Esophagus muscularis mucosa (tissue), 4 donors: Measurements from ENCODE around the gene PRKD2. TPM values are rescaled to one million over a fixed set of nuclear protein-coding genes. Genes with fewer than 3 reads are reported as not detected.

Source experiments
- DNase-seq: peaks from one replicate; pipeline ENCODE4 v3.0.0-alpha.2; 2017; ENCODE audit errors: extremely low spot score
- H3K27ac ChIP-seq, 4 donors: fragments of 200-600 bp; sonication (generic); replicated peaks in 1 of 4; 1 replicate in 3 of 4; 2 replicates in 1 of 4; pipeline ENCODE4 v1.5.1; 2016 to 2019; ENCODE audit warnings: mild to moderate bottlenecking in 1 of 4
- H3K27me3 ChIP-seq, 4 donors: fragments of 200-600 bp; sonication (generic); one replicate each; pipeline versions ENCODE4 v1.5.1 to v1.6.0; 2016 to 2019
- H3K36me3 ChIP-seq, 4 donors: fragments of 200-600 bp; sonication (generic); one replicate each; pipeline ENCODE4 v1.5.1; 2016 to 2019
- H3K4me1 ChIP-seq, 4 donors: fragments of 200-600 bp; sonication (generic); one replicate each; pipeline ENCODE4 v1.5.1; 2016 to 2019
- H3K4me3 ChIP-seq, 4 donors: fragments of 200-600 bp; sonication (generic); 1 replicate in 2 of 4; 2 replicates in 2 of 4; pipeline ENCODE4 v1.5.1; 2016 to 2019; ENCODE audit warnings: mild to moderate bottlenecking in 4 of 4, moderate library complexity in 1 of 4
- H3K9me3 ChIP-seq, 4 donors: fragments of 200-600 bp; sonication (generic); 1 replicate in 3 of 4; 2 replicates in 1 of 4; pipeline ENCODE4 v1.5.1; 2016 to 2019
- EP300 ChIP-seq: sonication (generic); formaldehyde crosslinking; IDR thresholded peaks from one replicate; pipeline ENCODE4 v1.6.1; 2017; ENCODE audit warnings: antibody characterized with exemption
- POLR2A ChIP-seq: fragments of 450-650 bp; IDR thresholded peaks from one replicate; pipeline ENCODE4 v1.6.1; 2017; ENCODE audit warnings: antibody characterized with exemption, moderate library complexity, mild to moderate bottlenecking, low read depth
- POLR2AphosphoS5 ChIP-seq, 2 donors: sonication (generic); formaldehyde crosslinking; IDR thresholded peaks; one replicate each; pipeline ENCODE4 v1.6.1; 2017; ENCODE audit warnings: antibody characterized with exemption in 2 of 2
- WGBS: methylation state at CpG from one replicate; pipeline ENCODE4 v1.1.5; 2018; 5-methylcytosine and 5-hydroxymethylcytosine counted together
- intact Hi-C: fragments of 100-400 bp; cut with DNase I; formaldehyde crosslinking; loops from one replicate; pipeline ENCODE4 v1.15.1; 2023
- total RNA-seq, 4 donors: library from RNA; depleted of rRNA; stranded (reverse); fragments of >200 nt; gene quantifications; one replicate each; pipeline versions ENCODE4 v1.1.0 to v1.2.1, GENCODE V29; 2016
- TF ChIP-seq, protein P1 (sequence below), 3 experiments: fragments of 200-600 bp in 2 of 3; fragments of 450-650 bp in 1 of 3; sonication (generic) in 2 of 3; IDR thresholded peaks; one replicate each; pipeline ENCODE4 v1.5.1; 2017 to 2019; ENCODE audit warnings: antibody characterized with exemption in 3 of 3, mild to moderate bottlenecking in 2 of 3, moderate library complexity in 1 of 3

PRKD2 gene
- total RNA-seq, 4 donors from 2014 or later: 12.8 to 33.3 (median 22.4) TPM

DNA sequence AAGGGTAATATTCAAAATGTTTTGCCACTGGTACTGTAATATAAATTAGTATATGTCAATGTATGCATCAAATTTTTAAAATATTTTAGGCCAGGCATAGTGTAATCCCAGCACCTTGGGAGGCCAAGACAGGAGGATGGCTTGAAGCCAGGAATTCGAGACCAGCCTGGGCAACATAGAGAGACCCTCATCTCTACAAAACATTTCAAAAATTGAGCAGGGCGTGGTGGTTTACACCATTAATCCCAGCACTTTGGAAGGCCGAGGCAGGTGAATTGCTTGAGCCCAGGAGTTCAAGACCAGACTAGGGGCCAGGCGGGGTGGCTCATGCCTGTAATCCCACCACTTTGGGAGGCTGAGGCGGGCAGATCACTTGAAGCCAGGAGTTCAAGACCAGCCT lies 43.4 kb upstream of the PRKD2 start:
- Histone ChIP-seq H3K27ac (peak overlapping the region; percentile 60 to 86 (median 73)), H3K36me3 (peaks cover 0 to 24% (median 20%) of the 10 kb centered on the region in 4 donors), H3K4me1 (peaks cover 4 to 49% (median 41%) of the 10 kb centered on the region in 4 donors), H3K4me3 (no peak overlapping the region), H3K9me3 (no peaks in the 10 kb centered on the region), H3K27me3 (no peaks in the 10 kb centered on the region)
- intact Hi-C loops: no loop called here
- TF ChIP-seq POLR2AphosphoS5 (IDR thresholded peaks at IDR 0.05): no peak
- TF ChIP-seq, protein P1, sequence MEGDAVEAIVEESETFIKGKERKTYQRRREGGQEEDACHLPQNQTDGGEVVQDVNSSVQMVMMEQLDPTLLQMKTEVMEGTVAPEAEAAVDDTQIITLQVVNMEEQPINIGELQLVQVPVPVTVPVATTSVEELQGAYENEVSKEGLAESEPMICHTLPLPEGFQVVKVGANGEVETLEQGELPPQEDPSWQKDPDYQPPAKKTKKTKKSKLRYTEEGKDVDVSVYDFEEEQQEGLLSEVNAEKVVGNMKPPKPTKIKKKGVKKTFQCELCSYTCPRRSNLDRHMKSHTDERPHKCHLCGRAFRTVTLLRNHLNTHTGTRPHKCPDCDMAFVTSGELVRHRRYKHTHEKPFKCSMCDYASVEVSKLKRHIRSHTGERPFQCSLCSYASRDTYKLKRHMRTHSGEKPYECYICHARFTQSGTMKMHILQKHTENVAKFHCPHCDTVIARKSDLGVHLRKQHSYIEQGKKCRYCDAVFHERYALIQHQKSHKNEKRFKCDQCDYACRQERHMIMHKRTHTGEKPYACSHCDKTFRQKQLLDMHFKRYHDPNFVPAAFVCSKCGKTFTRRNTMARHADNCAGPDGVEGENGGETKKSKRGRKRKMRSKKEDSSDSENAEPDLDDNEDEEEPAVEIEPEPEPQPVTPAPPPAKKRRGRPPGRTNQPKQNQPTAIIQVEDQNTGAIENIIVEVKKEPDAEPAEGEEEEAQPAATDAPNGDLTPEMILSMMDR (IDR thresholded peaks at IDR 0.05): no peak
- no peak for TF ChIP-seq POLR2A
- DNase-seq: no peak
- 90% methylated on average over 5 of the region's 5 CpGs for WGBS

- Histone ChIP-seq H3K4me1 (peaks cover 2 to 54% (median 46%) of the 10 kb centered on the region in 4 donors), H3K27ac (peak overlapping the region; percentile 60 to 86 (median 73)), H3K9me3 (no peaks in the 10 kb centered on the region), H3K4me3 (no peak overlapping the region), H3K36me3 (peaks cover 0 to 25% (median 20%) of the 10 kb centered on the region in 4 donors), H3K27me3 (no peaks in the 10 kb centered on the region)
- WGBS: 64% methylated on average over 7 of the region's 7 CpGs
- no peak for DNase-seq
- intact Hi-C loops: loop anchor here (10.0 kb wide), 1 partner anchor 235 kb away; no protein-coding TSS in a partner anchor
- TF ChIP-seq POLR2AphosphoS5 (IDR thresholded peaks at IDR 0.05) (peak; percentile 73 to 81), POLR2A (no peak)
Measured at GRCh38 chr19:46759817-46760333, 43.0 kb upstream of the PRKD2 start.

DNA sequence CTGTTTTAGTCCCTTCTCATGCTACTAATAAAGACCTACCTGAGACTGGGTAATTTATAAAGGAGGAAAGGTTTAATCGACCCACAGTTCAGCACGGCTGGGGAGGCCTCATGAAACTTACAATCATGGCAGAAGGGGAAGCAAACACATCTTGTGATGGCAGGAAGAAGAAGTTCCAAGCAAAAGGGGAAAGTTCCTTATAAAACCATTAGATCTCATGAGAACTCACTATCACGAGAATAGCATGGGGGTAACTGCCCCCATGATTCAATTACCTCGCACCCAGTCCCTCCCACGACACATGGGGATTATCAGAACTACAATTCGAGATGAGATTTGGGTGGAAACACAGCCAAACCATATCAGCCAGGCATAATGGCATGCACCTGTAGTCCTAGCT lies 42.3 kb upstream of the PRKD2 start:
- Histone ChIP-seq H3K36me3 (peaks cover 0 to 25% (median 20%) of the 10 kb centered on the region in 4 donors), H3K4me1 (peaks cover 0 to 60% (median 50%) of the 10 kb centered on the region in 4 donors), H3K4me3 (no peak overlapping the region), H3K27ac (peak overlapping the region; percentile 60 to 86 (median 72)), H3K9me3 (no peaks in the 10 kb centered on the region), H3K27me3 (no peaks in the 10 kb centered on the region)
- TF ChIP-seq, protein P1 (IDR thresholded peaks at IDR 0.05): no peak
- TF ChIP-seq EP300 (no peak), POLR2A (no peak), POLR2AphosphoS5 (IDR thresholded peaks at IDR 0.05) (no peak)
- DNase-seq: no peak
- WGBS: 79% methylated on average over 6 of the region's 6 CpGs
- intact Hi-C loops: loop anchor here (10.0 kb wide), 1 partner anchor 236 kb away; no protein-coding TSS in a partner anchor

DNA sequence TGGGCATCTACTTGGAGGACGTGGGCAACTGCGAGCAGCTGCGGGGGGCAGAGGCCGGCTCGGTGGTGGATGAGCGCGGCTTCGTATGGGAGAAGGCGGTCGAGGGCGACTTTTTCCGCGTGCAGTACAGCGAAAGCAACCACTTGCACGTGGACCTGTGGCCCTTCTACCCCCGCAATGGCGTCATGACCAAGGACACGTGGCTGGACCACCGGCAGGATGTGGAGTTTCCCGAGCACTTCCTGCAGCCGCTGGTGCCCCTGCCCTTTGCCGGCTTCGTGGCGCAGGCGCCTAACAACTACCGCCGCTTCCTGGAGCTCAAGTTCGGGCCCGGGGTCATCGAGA lies 39.6 kb upstream of the PRKD2 start:
- H3K9me3 ChIP-seq: no peaks in the 10 kb centered on the region
- H3K4me3 ChIP-seq: no peak overlapping the region
- intact Hi-C loops: loop anchor here (2.0 to 10.0 kb wide), 2 partner anchors 84 to 238 kb away; no protein-coding TSS in a partner anchor
- no peak for TF ChIP-seq POLR2AphosphoS5 (IDR thresholded peaks at IDR 0.05)
- TF ChIP-seq, protein P1 (IDR thresholded peaks at IDR 0.05): no peak
- no peak for TF ChIP-seq EP300
- no peak for TF ChIP-seq POLR2A
- no peaks in the 10 kb centered on the region for H3K27me3 ChIP-seq
- H3K27ac ChIP-seq: no peak overlapping the region
- 76% methylated on average over 22 of the region's 30 CpGs for WGBS
- no peak for DNase-seq
- peaks cover 0 to 37% (median 33%) of the 10 kb centered on the region in 4 donors for H3K36me3 ChIP-seq
- peaks cover 0 to 57% (median 54%) of the 10 kb centered on the region in 4 donors for H3K4me1 ChIP-seq

DNA sequence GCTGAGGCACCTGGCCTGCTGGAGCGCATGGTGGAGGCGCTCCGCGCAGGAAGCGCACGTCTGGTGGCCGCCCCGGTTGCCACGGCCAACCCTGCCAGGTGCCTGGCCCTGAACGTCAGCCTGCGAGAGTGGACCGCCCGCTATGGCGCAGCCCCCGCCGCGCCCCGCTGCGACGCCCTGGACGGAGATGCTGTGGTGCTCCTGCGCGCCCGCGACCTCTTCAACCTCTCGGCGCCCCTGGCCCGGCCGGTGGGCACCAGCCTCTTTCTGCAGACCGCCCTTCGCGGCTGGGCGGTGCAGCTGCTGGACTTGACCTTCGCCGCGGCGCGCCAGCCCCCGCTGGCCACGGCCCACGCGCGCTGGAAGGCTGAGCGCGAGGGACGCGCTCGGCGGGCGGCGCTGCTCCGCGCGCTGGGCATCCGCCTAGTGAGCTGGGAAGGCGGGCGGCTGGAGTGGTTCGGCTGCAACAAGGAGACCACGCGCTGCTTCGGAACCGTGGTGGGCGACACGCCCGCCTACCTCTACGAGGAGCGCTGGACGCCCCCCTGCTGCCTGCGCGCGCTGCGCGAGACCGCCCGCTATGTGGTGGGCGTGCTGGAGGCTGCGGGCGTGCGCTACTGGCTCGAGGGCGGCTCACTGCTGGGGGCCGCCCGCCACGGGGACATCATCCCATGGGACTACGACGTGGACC lies 39.1 kb upstream of the PRKD2 start:
- 92% methylated on average over 35 of the region's 86 CpGs for WGBS
- intact Hi-C loops: loop anchor here (2.0 to 10.0 kb wide), 2 partner anchors 85 to 239 kb away; no protein-coding TSS in a partner anchor
- TF ChIP-seq, protein P1 (IDR thresholded peaks at IDR 0.05): no peak
- DNase-seq: no peak
- no peaks in the 10 kb centered on the region for H3K27me3 ChIP-seq
- no peak overlapping the region for H3K4me3 ChIP-seq
- no peaks in the 10 kb centered on the region for H3K9me3 ChIP-seq
- peaks cover 0 to 57% (median 49%) of the 10 kb centered on the region in 4 donors for H3K4me1 ChIP-seq
- H3K36me3 ChIP-seq: peaks cover 0 to 41% (median 34%) of the 10 kb centered on the region in 4 donors
- peak overlapping the region in 3 of 4 donors; percentile 61 to 81 (median 66) for H3K27ac ChIP-seq
